ENCODE measurements around the gene AGAP1. TPM values are rescaled to one million over a fixed set of nuclear protein-coding genes. Genes with fewer than 3 reads are reported as not detected.

Gene AGAP1
- polyA plus RNA-seq, 12 donors, result 22.7 to 33.9 (median 26.5) TPM; not detected in 1

DNA sequence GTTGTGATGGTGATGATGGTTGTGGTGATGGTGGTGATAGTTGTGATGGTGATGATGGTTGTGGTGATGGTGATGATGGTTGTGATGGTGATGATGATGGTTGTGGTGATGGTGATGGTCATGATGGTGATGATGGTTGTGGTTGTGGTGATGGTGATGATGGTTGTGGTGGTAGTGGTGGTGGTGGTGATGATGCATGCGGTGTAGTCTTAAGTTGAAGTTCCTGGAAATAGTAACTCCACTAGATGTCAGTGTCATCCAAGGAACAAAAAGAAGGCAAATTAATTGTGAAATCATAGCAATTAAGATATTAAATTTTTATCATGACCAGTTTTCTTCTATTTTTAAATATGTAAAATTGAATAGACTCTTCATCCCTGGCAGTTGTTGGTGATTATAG, 309.2 kb downstream of the AGAP1 start:
- DNase-seq, result no peak

- DNase-seq, result no peak
Measured at GRCh38 chr2:235804676-235805075, 310.8 kb downstream of the AGAP1 start.

- DNase-seq, result no peak
Measured at GRCh38 chr2:235806986-235807750, 313.3 kb downstream of the AGAP1 start.

GRCh38 chr2:235808366-235808765, 314.5 kb downstream of the AGAP1 start:
- no peak for DNase-seq

- DNase-seq, result no peak
Measured at GRCh38 chr2:235810252-235810651, 316.4 kb downstream of the AGAP1 start.

GRCh38 chr2:235810846-235811245, 317.0 kb downstream of the AGAP1 start:
- DNase-seq, result no peak

- DNase-seq, result no peak
Measured at GRCh38 chr2:235811446-235812184, 317.8 kb downstream of the AGAP1 start.

DNA sequence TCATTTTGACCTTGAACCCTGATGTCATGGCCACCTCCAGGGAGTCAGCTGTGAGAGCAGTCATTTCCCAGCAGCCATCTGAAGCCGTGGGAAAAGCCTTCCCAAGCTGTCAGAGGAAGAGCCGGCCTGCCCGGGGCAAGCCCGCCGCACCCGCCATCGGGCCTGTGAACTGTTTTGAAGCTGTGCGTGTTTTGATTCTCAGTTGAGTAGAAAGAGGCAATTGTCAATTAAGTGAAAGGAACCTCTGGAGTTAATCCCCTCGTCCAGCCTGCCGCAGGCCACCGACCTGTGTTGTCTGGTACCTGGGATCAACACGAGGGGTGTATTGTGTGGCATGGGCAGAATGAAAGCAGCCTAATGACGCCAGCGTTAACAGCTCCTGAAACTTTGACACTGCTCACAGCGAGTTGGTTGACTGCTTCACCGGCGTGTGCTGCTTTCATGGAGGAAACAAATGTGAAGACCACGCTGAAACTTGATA, 318.4 kb downstream of the AGAP1 start:
- DNase-seq, result no peak

GRCh38 chr2:235813398-235813797, 319.6 kb downstream of the AGAP1 start:
- no peak for DNase-seq

DNA sequence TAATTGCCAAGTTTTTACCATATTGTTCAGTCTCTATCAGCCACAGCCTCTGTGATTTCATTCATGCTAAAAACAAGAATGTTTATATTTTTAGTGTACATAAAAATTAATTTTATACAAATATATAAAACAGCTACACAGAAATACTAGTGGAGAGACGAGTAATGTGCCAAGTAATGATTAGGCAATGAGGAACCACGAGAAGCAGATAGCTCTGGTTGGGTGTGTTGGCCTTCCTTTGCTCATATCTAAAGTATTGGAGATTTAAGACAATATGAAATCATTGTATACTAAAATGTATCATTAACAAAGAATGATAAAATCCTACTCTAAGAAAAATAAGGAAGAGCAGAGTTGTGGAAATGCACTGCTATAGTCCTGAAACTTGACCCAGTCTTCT, 326.7 kb downstream of the AGAP1 start:
- DNase-seq, result no peak

DNA sequence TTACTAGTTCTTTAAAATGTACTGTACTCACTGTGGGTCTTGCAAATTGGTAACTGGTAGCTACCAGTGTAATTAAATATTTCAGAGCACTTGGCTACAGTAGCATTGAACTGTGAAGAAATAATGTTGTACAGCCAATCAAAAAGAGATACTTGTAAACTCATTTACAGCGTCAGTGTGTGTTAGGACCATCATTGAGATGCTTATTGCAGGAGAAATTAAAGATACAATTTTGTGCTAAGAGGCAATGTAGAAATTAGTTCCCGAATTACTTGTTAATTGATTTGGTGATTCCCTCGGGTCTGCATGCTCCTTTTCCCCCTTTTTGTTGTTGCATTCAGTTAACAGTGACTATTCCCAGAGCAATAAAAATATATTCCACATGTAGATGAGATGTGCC, 330.5 kb downstream of the AGAP1 start:
- no peak for DNase-seq

GRCh38 chr2:235825946-235826345, 332.1 kb downstream of the AGAP1 start:
- no peak for DNase-seq

DNA sequence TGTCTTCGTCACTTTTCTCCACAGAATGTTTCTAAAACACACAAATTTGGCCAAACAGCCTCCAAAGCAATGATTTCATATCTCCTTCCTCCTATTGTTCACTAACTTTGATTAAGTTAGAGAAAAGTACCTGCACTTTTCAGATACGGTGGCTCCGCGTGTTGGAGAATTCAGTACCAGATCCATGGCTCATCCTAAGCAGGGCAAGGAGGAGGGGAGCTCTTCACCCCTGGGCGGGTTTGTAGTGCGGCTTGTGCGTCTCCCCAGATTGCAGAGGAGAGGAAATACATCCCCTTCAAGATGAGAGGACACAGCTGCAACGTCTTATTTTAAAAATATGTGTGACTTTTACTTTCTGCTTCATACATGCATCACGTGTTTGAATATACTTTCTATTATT, 333.0 kb downstream of the AGAP1 start:
- DNase-seq, result no peak

- no peak for DNase-seq
Measured at GRCh38 chr2:235827585-235827992, 333.7 kb downstream of the AGAP1 start.

DNA sequence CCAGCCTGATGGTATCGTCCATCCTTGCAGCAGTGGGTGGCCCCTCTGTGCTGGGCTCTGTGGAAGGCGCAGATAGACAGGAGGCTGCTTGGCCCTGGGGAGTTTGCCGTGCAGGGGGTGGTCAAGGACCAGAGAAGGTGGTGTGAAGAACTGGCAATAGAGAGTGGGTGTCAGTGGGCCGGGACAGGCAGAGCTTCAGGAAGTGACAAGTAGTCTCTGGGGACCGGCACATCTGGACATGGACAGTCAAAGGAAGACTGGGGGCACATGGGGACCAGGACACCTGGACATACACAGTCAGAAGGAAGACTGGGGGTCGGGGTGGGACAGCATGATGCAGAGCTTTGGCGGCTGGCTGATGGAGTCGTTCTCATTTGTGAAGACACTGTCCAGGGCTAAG, 335.9 kb downstream of the AGAP1 start:
- DNase-seq, result no peak

DNA sequence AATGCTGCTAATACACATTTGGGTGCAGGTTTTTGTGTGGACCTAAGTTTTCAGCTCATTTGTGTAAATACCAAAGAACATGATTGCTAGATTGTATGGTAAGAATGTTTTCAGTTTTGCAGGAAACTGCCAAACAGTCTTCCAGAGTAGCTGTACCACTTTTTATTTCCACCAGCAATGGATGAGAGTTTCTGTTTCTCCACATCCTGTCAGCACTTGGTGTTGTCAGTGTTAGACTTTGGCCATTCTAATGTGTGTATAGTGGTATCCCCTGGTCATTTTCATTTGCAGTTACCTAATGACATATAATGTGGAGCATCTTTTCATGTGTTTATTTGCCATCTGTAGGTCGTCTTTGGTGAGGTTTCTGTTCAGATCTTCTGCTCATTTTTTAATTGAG, 337.9 kb downstream of the AGAP1 start:
- no peak for DNase-seq

GRCh38 chr2:235832941-235833340, 339.1 kb downstream of the AGAP1 start:
- no peak for DNase-seq

DNA sequence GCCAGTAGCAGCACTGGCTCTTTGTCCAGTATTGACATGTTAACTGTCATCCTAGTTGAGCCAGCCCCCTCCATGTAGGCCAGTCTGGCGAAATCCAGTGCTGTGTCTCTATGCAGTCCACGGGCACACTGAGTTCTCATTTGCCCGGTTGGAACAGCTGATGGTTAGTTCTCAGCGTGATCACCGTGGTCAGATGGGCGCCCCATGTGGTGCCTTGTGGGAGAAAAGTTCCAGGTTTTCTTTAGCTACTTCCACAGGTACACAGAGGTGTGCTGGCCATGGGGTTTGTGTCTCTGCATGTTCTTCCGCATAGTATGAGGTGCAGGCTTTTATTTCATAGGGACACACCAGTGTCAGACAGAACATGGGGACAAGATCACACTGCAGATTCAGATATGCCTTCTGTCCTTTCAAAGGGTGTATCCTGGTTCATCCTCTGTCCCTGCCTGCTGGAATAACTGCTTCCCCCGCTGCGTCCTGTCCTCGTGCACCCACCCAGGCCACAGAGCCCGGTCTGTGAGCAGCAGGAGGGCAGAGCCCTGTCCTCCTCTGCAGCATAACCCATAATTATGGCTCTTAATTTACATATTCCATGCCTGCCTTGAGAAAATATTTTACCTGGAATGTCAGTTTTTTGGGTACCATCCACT, 340.3 kb downstream of the AGAP1 start:
- DNase-seq, result no peak

- DNase-seq, result no peak
Measured at GRCh38 chr2:235834781-235835180, 340.9 kb downstream of the AGAP1 start.

DNA sequence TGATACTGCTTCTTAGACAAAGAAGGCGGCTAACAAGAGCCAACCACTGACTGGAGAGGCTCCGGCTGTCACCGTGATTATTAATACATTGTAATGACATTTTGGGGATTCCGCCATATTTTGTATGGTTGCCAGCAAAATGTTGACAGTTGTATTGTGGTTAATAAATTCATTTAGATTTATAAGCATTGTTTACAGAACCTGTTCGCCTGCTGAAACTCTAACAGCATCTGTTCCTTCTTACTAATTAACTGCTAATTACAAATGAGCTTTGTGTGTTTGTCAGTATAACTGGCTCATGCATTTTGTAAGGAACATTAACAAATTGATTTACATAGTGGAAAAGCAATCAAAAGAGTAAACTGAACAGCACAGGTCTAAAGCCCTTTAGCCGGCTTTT, 342.0 kb downstream of the AGAP1 start:
- no peak for DNase-seq

GRCh38 chr2:235836491-235836911, 342.7 kb downstream of the AGAP1 start:
- DNase-seq, result no peak

DNA sequence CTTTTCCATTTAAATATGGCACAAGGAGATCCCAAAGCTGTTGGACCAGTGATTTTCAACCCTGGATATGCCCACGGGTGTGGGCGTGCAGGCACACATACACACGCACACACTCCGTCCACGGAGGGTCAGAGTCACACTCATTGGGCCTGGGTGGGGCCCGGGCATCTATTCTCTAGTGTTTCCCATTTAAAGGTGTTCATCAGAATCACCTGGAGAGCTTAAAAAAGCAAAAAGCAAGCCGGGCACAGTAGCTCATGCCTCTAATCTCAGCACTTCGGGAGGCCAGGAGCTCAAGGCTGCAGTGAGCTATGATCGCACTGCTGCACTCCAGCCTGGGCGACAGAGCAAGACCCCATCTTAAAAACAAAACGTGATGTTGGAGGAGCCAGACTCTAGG, 345.4 kb downstream of the AGAP1 start:
- no peak for DNase-seq

DNA sequence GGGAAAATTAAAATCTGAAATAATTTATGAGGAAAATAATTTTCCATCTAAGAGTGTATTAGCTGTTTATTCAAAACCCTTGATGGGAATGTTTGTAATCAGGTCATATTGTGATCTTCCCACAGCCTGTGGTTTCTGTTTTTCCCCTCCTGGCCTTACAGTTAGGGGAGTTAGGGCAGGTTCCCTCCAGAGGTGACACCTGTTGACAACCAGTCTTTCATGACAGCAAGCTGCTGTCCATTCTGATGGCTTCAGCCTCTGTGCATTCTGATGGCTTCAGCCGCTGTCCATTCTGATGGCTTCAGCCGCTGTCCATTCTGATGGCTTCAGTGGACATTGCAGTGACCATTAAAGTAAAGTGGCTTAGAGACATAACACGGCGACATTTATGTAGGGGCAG, 346.1 kb downstream of the AGAP1 start:
- no peak for DNase-seq
